ENCODE data around the gene NDST1. TPM values are rescaled to one million over a fixed set of nuclear protein-coding genes. Genes with fewer than 3 reads are reported as not detected.
A peak's percentile ranks its signal among the peaks of the same experiment; 100 is the strongest.
"Not testable (repeated sequence)": the region's sequence is repeated elsewhere in the genome, so short reads cannot be mapped to it uniquely, and the experiment has no call there.

NDST1 gene
- total RNA-seq, 2 donors from 2014 or later: 0.87 to 4.5 TPM

DNA sequence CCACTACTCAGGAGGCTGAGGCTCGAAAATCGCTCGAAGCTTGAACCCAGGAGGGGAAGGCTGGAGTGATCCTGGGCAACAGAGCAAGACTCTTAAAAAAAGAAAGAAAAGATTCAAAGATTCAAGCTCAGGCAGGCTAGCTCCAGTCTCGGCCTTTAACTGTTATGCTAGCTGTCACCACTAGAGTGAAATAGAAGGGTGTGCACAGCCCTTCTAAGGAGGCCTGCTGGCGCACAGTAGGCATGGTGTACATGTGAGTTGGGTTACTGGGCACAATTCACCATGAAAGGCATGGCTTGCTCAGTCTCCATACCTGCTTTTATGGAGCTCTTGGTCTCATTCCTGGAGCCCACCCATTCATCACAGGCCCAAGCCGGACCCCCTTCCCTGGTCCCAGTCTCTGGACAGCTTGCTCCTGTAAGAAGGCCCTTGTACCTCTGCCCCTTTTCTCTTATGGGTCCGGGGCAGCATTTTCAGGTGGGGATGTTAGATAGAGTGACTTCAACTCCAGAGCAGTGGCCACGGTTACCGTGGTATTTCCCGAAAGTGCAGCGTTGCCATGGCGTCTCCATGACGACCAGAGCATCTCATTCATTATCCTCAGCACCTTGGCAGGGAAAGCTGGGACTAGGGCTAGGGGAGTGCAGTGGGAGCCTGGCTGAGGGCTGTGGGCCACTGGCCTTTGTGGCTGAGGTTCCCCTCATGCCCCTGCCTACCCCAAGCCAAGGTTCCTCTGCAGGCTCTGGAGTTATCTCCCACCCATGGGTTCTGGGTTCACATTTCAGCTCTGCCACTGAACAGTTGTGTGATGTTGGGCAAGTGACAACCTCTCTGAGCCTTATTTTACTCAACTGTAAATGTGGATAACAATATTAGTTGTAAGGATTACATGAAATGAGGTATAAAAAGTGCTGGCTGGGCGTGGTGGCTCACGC is 5.7 kb downstream of the NDST1 start:
- no peaks in the 10 kb centered on the region for H3K36me3 Mint-ChIP-seq
- H3K9me3 Mint-ChIP-seq: no peaks in the 10 kb centered on the region
- DNase-seq (ENCODE audit: low spot score in 2 of 2) (no peak), ATAC-seq (no peak)
- no peak overlapping the region for H3K27ac Mint-ChIP-seq

DNA sequence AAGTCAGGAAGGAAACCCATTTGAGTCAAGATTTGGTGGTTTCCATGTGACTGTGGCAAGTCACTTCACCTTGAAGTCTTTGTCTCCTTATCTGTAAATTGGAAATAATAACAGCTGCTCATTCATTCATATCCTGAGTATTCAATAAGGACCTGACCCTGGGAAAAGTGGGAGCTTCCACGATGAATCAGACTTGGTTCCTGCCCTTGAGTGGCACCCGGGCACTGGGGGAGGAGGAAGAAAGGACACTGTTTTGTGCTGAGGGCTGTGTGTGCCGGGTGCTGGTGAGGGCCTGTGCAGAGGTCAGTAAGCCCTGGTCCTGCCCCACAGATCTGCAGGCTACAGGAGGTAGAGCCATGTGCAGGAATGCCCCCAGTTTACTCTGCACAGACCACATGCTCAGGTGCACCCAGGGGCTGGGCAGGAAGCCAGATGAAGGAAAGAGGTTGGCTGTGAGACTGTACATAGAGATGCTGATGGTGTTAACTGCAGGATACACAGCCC is 6.8 kb downstream of the NDST1 start:
- no peaks in the 10 kb centered on the region for H3K9me3 Mint-ChIP-seq
- DNase-seq (ENCODE audit: low spot score in 2 of 2) (no peak), ATAC-seq (no peak)
- H3K27ac Mint-ChIP-seq: no peak overlapping the region
- H3K36me3 Mint-ChIP-seq: no peaks in the 10 kb centered on the region

DNA sequence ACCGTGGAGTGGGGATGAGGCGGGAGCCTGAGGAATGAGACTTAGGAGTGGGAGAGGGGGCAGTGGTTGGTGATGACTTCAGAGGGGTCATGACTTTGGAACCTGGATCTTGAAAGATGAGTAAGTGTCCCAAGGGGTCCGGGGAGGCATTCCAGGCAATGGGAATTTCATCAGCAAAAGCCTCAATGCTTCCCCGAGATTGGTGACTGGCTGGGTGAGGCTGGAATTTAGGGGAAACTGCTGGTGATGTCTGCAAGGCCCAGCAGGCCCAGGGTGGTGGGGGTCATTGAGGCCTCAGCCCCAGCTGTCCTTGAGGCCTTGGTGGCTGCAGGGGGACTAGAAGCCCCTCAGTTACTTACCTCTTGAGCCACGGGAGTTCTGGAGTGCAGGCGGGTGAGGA is 7.5 kb downstream of the NDST1 start:
- no peak overlapping the region for H3K27ac Mint-ChIP-seq
- no peak for DNase-seq (ENCODE audit: low spot score in 2 of 2)
- H3K36me3 Mint-ChIP-seq: no peaks in the 10 kb centered on the region
- H3K9me3 Mint-ChIP-seq: no peaks in the 10 kb centered on the region
- ATAC-seq: no peak

DNA sequence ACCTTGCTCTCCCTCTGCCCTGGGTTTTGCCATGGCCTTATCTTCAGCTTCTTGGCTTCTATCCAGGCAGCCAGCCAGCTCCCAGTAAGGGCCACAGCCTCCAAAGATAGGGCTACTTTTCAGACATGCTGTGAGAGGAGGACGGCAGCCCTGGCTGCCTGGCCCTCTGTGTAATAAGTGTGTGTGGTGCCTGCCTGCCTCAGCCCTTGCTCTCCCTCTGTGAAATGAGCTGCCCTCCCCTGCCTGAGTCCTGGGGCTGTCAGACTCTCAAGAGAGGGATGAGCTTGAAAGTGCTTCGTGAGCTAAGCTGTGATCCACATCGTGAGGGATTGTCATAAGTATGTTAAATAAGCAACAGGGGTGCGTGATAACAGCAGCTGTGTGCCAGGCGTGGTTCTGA is 8.1 kb downstream of the NDST1 start:
- Mint-ChIP-seq H3K9me3 (no peaks in the 10 kb centered on the region), H3K27ac (no peak overlapping the region), H3K36me3 (no peaks in the 10 kb centered on the region)
- ATAC-seq: no peak
- DNase-seq (ENCODE audit: low spot score in 2 of 2): no peak

DNA sequence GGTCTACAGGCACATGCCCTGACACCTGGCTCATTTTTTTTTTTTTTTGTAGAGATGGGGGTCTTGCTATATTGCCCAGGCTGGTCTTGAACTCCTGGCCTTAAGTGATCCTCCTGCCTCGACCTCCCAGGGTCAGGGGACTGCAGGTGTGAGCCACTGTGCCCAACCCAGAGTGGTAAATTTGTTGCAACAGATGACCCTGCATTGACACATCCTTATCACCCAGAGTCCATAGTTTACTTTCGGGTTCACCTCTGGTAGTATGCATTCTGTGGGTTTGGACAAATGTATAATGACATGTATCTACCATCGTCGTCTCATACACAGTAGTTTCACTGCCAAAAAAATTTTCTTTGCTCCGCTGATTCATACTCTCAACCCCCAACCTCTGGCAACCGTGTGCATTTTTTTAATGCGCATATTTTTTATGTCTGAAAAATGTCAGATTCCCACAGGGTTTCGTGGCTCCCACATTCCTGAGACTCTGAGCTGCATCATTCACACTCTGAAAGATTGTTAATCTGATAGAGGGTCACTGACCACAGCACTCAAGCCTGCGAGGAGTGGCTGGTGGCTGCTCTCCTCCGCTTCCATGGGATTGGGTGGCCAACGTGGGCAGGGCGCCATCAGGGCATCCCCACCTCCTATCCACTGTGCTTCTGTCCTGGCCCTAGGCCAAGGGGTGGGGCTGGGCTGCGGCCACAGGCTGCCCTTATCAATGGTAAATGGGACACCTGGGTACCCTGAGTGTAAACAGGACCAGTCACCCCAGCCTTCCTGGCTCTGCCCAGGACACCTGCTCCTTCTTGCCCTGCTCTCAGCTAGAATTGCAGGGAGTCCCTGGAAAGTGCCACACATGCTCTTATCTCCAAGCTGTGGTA is 9.6 kb downstream of the NDST1 start:
- ATAC-seq (no peak), DNase-seq (ENCODE audit: low spot score in 2 of 2) (no peak)
- no peak overlapping the region for H3K27ac Mint-ChIP-seq
- H3K9me3 Mint-ChIP-seq: no peaks in the 10 kb centered on the region
- H3K36me3 Mint-ChIP-seq: no peaks in the 10 kb centered on the region

DNA sequence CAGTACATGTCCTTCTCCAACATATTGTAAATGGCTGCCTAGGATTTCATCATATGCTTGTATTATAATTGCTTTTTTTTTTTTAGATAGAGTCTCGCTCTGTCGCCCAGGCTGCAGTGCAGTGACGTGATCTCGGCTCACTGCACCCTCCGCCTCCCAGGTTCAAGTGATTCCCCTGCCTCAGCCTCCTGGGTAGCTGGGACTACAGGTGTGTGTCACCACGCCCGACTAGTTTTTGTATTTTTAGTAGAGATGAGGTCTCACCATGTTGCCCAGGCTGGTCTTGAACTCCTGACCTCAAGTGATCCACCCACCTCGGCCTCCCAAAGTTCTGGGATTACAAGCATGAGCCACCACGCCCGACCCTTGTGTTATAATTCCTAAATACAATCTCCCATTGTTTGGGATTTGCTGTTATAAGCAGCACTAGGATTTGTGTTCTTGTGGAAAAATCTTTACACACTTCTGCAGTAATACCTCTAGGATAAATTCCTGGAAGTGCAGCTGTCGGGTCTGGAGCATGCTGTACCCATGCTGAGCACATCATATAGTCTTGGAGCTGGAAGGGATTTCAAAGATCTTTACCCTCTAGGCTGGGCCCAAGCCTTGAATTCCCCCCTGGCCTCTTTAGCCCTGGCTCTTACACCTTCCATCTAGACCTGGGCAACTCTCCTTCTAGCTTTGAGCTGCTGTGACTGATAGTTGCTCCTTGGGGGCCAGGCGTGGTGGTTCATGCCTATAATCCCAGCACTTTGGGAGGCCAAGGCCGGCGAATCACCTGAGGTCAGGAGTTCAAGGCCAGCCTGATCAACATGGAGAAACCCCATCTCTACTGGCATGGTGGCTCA is 11.0 kb downstream of the NDST1 start:
- not testable (repeated sequence) for ATAC-seq; H3K27ac Mint-ChIP-seq; H3K36me3 Mint-ChIP-seq; DNase-seq (ENCODE audit: low spot score in 2 of 2); H3K9me3 Mint-ChIP-seq

DNA sequence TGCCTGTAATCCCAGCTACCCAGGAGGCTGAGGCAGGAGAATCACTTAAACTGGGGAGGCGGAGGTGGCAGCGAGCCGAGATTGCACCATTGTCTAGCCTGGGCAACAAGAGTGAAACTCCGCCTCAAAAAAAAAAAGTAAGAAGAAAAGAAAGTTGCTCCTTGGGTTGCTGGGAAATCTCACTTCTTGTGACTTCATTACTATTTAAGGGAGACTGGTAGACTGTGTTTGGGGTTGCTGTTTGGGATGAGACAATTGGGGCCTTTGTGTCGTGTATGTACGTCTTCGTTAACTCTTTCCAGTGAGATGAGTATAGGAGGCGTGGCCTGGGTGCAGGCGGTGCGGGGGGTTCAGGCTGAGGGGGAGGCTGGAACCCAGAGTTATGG is 11.6 kb downstream of the NDST1 start:
- H3K36me3 Mint-ChIP-seq: no peaks in the 10 kb centered on the region
- DNase-seq (ENCODE audit: low spot score in 2 of 2) (no peak), ATAC-seq (no peak)
- no peaks in the 10 kb centered on the region for H3K9me3 Mint-ChIP-seq
- no peak overlapping the region for H3K27ac Mint-ChIP-seq

DNA sequence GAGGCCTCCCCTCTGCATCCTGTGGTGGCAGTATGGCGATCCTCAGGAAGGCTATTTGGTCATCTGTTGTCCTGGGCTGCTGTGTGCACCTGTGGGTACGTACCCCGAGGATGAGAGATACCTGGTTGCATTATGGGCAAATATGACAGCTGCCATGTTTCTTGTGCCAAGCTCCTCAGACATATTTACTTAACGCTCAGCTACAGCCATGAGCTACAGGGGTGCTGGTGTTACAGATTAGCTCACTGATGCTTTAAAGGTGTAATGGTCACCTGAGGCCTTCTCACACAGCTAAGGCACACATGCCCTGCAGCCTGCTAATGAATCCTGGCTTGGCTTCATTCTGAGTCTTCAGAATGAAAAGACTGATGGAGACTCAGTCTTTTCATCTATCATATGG is 12.0 kb downstream of the NDST1 start:
- H3K27ac Mint-ChIP-seq: no peak overlapping the region
- H3K36me3 Mint-ChIP-seq: no peaks in the 10 kb centered on the region
- ATAC-seq: no peak
- no peaks in the 10 kb centered on the region for H3K9me3 Mint-ChIP-seq
- DNase-seq (ENCODE audit: low spot score in 2 of 2): no peak

DNA sequence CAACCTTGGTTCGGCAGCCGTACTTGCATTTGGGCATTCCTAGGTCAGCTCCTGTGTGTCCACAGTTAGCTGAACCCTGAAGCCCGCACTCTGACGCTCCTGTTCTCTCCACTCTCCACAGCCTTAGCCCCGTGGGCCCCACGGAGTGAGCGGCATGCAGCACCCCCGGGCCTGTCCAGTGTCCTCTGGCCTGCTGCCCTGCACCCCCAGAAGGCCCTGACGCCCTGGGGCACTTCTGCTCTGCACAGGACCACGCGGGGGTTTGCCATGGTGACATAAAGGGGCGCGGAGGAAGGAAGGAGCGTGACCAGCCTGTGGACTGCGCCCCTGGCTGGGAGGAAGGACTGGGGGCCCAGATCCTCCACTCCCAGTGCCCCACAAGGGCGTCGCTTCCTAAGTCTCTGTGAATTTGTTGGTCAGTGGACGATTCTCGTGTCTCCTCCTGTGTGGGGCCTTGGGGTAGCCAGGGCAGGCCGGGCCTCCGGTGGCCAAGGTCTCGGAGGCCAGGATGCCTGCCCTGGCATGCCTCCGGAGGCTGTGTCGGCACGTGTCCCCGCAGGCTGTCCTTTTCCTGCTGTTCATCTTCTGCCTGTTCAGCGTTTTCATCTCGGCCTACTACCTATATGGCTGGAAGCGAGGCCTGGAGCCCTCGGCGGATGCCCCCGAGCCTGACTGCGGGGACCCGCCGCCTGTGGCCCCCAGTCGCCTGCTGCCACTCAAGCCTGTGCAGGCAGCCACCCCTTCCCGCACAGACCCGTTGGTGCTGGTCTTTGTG is 13.0 kb downstream of the NDST1 start:
- DNase-seq (ENCODE audit: low spot score in 2 of 2) (no peak), ATAC-seq (no peak)
- Mint-ChIP-seq H3K27ac (peak overlapping the region in 1 of 2 donors; percentile 48), H3K9me3 (no peaks in the 10 kb centered on the region), H3K36me3 (no peaks in the 10 kb centered on the region)

DNA sequence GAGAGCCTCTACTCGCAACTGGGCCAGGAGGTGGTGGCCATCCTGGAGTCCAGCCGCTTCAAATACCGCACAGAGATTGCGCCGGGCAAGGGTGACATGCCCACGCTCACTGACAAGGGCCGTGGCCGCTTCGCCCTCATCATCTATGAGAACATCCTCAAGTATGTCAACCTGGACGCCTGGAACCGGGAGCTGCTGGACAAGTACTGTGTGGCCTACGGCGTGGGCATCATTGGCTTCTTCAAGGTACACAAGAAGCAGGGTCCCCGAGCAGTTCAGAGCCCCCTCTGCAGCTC is 13.5 kb downstream of the NDST1 start:
- no peak for ATAC-seq
- DNase-seq (ENCODE audit: low spot score in 2 of 2): no peak
- Mint-ChIP-seq H3K27ac (peak overlapping the region in 1 of 2 donors; percentile 48), H3K9me3 (no peaks in the 10 kb centered on the region), H3K36me3 (no peaks in the 10 kb centered on the region)

DNA sequence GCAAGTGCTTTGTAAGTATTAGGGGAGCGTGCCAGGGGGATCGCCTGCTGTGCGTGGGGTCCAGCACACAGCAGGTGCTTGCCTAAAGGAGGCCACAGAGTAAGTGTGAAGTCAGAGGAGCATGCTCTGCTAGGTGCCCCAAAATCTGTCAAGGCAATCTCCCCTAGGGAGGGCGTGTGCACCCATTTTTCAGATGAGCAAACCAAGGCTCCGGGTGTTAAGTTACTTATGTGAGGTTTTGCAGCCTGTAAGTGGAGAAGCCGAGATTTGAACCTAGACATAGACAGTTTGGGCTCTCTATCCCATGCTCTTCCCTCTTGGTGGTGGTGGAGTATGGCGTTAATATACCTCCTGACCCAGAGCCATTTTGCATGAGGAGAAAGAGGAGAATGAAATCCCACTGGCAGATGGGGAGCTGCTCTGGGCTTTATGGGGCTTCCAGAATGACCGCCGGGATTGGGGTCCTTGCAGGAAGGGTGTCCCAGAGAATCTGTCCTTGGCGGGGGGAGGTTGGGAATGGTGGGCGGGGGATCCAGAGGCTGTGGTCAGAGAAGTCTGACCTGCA is 14.1 kb downstream of the NDST1 start:
- no peaks in the 10 kb centered on the region for H3K36me3 Mint-ChIP-seq
- no peak for DNase-seq (ENCODE audit: low spot score in 2 of 2)
- H3K27ac Mint-ChIP-seq: peak overlapping the region in 1 of 2 donors; percentile 48
- no peak for ATAC-seq
- H3K9me3 Mint-ChIP-seq: no peaks in the 10 kb centered on the region

DNA sequence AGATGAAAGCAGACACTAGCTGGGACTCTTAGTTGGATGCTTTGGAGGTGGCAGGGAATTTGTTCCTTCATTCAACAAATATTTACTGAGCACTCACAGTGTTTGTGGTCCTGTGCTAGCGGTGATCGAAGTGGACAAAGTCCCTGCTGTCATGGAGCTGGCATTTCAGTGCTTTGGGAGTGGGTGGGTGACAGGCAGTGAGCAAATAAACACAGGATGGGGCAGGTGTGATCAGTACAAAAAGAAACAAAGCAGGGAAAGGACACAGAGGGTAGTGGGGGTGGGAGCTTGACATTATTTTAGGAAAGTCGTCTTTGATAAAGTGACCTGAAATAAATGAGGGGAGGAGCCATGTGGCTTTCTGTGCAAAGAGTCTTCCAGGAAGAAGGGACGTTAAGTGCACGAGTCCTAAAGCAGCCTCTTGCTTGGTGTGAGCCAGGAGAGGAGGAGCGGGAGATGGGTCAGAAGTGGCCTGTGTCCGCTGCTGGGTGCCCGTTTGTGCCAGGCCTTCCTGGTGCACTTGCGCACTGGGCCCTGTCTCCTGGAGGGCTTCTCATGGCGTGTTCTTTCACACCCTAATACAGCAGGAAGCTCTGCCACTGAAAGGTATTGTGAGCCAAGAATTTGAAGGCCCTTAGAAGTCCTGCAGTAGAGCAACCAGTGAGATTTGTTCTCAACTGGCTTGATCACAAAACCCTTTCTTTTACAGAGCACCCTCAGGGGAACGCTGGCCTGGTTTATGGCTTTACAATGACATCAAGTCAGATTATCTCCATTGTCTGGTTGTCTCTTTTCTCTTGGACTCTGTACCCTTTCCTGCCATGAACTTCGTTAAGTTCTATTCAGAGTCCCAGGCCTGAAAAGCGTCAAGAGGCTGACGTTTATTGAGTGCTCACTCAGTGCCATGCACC is 14.8 kb downstream of the NDST1 start:
- Mint-ChIP-seq H3K27ac (peak overlapping the region in 1 of 2 donors; percentile 56), H3K36me3 (no peaks in the 10 kb centered on the region), H3K9me3 (no peaks in the 10 kb centered on the region)
- ATAC-seq: no peak
- no peak for DNase-seq (ENCODE audit: low spot score in 2 of 2)

DNA sequence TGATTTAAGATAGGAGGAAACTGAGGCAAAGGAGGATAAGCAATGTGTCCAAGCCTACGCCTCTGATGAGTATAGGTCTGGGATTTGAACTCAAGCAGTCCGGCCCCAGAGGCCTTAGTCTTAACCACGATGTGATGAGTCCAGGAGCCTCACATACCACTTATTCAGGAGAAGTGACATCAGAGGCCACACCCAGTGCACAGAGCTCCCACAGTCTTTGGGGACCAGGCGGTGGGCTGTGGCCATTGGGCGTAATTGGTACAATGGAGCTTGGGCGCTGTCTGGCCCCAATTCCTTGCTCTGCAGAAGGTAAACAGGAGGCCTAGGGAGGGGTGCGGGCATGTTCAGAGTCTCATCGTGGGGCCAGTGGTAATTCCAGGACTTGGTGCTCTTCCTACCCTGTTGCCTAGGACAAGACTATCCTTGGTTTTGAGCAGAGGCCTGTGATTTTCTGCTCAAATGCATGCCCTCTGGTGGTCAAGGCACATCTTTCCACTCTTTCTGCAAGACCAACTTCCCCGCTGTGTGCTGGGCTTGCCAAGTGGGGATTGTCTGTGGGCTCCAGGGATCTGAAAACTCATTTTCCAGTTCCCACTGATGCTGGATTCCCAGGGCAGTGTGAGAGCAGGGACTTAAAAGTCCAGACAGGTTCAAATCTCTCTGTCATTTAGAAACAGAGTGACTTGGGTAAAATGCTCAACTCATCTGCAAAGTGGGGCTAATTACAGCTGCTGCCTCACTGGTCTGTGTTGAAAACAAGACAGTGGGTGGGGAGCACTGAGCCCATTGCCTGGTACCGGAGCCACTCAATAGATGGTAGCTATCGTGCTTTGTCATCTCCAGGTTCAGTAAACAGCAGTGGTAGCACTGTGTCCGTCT is 15.8 kb downstream of the NDST1 start:
- H3K9me3 Mint-ChIP-seq: no peaks in the 10 kb centered on the region
- no peaks in the 10 kb centered on the region for H3K36me3 Mint-ChIP-seq
- no peak overlapping the region for H3K27ac Mint-ChIP-seq
- ATAC-seq (peak in 1 of 2 donors; percentile 57), DNase-seq (ENCODE audit: low spot score in 2 of 2) (no peak)

DNA sequence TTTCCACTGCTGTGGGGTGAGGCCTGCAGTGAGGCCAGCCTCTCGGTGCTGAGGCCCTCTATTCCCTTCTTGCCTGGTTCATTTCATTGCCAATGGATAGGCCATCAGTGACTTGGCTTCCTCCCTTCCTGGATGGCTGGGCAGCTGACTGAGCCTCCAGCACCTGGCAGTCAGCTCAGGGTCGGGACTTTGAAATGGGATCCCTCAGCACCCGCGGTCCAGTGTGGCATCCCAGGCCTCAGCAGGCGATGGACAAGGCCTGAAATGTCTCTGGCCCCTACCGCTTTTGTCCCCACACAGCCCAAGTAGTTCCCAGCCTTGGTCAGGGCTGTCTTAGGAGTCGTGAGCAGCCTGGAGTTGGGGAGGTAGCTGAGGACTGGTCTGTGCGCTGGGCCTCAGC is 17.2 kb downstream of the NDST1 start:
- H3K27ac Mint-ChIP-seq: no peak overlapping the region
- DNase-seq (ENCODE audit: low spot score in 2 of 2): no peak
- H3K36me3 Mint-ChIP-seq: no peaks in the 10 kb centered on the region
- no peak for ATAC-seq
- H3K9me3 Mint-ChIP-seq: no peaks in the 10 kb centered on the region
